Fibroblast of the aortic adventitia (primary cell): ENCODE measurements around the gene VAV2. TPM values are rescaled to one million over a fixed set of nuclear protein-coding genes. Genes with fewer than 3 reads are reported as not detected.

ENCODE experiments used
- DNase-seq: peaks from one replicate; pipeline ENCODE4 v3.0.0-alpha.2; 2010; ENCODE audit warnings: low read depth
- H3K4me3 ChIP-seq: 2 replicates; pipeline ENCODE4 v1.5.1; 2011; ENCODE audit warnings: low read depth, mild to moderate bottlenecking, control low read depth, low read length, moderate library complexity
- total RNA-seq: library from RNA; depleted of rRNA; stranded (reverse); fragments of >200 nt; gene quantifications from 2 replicates; pipeline ENCODE4 v1.2.3, GENCODE V29; 2012; ENCODE audit warnings: low replicate concordance
- TF ChIP-seq, protein P1 (sequence below): IDR thresholded peaks from 2 replicates; pipeline ENCODE4 v1.5.1; 2011; ENCODE audit warnings: mild to moderate bottlenecking, low read length, control low read depth, inconsistent platforms; ENCODE audit not compliant: insufficient read depth

VAV2 gene
- total RNA-seq, 1 donor, result 10.9 TPM

- no peak for DNase-seq
- H3K4me3 ChIP-seq, result no peak overlapping the region
- TF ChIP-seq, protein P1, sequence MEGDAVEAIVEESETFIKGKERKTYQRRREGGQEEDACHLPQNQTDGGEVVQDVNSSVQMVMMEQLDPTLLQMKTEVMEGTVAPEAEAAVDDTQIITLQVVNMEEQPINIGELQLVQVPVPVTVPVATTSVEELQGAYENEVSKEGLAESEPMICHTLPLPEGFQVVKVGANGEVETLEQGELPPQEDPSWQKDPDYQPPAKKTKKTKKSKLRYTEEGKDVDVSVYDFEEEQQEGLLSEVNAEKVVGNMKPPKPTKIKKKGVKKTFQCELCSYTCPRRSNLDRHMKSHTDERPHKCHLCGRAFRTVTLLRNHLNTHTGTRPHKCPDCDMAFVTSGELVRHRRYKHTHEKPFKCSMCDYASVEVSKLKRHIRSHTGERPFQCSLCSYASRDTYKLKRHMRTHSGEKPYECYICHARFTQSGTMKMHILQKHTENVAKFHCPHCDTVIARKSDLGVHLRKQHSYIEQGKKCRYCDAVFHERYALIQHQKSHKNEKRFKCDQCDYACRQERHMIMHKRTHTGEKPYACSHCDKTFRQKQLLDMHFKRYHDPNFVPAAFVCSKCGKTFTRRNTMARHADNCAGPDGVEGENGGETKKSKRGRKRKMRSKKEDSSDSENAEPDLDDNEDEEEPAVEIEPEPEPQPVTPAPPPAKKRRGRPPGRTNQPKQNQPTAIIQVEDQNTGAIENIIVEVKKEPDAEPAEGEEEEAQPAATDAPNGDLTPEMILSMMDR, result no peak
Measured at GRCh38 chr9:133910855-133911514, 81.1 kb downstream of the VAV2 start.

DNA sequence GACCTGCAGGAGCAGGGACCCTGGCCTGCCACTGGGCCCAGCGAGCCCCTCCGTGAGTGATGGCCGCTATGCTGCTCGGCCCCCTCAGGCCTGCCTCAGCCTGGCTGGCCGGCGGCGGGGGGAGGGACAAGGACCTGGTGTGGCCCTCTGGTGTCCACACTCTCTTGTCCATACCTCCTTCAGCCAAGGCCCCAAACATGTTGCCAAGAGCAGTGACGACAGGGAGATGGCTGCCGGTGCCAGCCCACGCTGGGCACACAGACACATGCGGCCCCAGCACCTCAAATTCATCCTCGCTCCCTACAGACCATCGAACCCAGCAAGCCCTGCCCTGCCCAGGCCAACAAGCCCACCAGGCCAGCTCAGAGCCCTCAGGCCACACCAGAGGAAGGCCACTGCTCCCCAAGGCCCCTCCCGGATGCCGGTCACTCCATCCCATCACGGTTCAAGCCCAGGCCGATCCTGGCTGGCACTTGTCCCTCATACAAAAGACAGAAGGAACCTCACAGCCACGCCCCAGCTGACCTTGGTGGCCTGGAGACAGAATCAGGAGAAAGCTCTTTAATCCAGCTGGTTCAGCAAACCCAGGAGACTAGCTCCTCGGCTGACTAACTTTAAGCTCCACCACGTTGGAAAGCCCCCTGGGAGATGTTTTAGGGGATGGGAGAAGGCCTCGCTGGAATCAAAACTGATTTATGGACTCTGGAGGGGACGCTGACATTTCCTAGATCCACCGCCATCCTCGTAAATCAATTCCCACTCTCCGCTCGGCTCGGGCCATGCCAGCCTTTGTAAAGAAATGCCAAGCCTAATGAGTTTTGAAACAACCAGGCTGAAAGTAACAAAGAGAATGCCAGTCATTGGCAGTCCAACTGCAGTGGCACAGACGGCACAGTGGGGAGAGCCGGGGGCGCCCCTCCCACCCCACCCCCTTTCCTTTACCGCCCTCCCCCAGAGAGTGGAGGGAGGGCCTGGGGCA is 84.9 kb downstream of the VAV2 start:
- no peak overlapping the region for H3K4me3 ChIP-seq
- no peak for DNase-seq
- TF ChIP-seq, protein P1, result no peak

GRCh38 chr9:133906218-133906617 is 85.9 kb downstream of the VAV2 start:
- DNase-seq, result no peak
- no peak overlapping the region for H3K4me3 ChIP-seq
- TF ChIP-seq, protein P1, result no peak

GRCh38 chr9:133905493-133905892 is 86.6 kb downstream of the VAV2 start:
- no peak for DNase-seq
- TF ChIP-seq, protein P1, result no peak
- H3K4me3 ChIP-seq, result no peak overlapping the region

DNA sequence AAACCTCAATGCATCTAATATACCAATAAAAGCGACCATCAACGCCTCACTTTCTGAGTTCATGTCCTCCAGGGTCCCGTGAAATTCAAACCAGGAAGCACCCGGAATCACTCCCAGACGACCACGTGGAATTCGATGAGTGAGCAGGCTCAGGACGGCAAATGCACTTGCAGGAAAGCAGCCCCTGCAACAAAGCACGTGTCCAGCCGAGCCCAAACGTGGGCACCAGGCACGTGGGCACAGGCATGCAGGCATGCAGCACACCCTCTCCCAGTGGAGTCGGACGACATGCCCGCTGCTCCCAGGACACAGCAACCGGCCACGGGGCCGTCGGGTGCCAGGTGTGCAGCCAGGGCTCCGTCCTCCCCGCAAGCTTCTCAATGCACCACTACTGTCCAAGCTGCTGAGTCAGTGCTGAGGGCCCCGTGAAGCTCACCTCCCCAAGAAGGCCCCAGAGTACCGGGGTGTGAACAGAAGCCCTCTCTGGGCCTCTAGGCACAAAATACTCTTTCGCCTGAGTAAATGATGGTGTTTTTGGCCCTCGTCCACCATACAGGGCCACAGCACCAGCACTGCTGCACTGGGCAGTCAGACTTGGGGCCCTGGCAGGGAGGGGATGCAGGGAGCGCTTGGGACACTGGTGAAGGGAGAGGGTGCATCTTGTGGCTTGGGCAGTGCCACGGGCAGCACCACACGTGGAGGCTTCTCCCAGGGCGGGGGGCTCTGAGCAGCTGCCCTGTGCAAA is 87.6 kb downstream of the VAV2 start:
- peak; percentile 7 for DNase-seq
- TF ChIP-seq, protein P1, result no peak

DNA sequence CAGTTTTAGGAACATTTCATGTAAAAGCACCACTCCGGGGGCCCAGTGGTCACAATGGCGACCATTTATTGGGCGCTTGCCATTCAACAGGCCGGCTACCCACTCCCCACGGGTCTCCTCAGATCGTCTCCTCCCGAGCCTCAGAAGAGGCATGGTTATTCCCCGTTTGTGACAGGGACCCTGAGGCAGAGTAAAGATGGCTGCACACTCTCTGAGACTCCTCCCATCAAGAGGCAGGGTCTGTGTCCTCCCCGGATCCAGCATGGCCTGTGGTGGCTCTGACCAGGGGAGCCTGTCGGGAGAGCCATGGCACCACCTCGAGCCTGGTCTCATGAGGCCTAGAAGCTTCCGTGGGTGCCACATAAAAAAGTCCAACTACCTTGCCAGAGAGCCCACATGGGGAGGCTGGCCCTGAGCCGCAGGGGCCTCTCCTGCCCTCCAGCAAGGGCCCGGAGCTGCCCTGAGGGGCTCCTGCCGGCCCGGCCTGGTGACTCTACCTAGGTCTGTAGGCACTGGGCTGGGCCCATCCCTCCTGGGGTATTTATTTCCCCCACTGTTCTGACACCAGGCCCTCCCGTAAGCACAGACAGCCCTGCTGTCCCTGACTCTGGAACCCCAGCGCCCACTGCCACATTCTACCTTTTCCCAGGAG is 90.8 kb downstream of the VAV2 start:
- DNase-seq, result no peak
- no peak overlapping the region for H3K4me3 ChIP-seq
- TF ChIP-seq, protein P1, result no peak

More for the DNA sequence above, 87.6 kb downstream of the VAV2 start:
- no peak overlapping the region for H3K4me3 ChIP-seq
